GM19324 (cell line): ENCODE results near the gene GPX3.
A peak's percentile ranks its signal among the peaks of the same experiment; 100 is the strongest.

Source experiments
- ATAC-seq: cut with Tn5 transposase; IDR thresholded peaks from one replicate; pipeline ENCODE4 v1.9.1; 2021; ENCODE audit warnings: mild to moderate bottlenecking, moderate library complexity; ENCODE audit not compliant: unreplicated experiment, low FRiP score

The GPX3 gene, protein sequence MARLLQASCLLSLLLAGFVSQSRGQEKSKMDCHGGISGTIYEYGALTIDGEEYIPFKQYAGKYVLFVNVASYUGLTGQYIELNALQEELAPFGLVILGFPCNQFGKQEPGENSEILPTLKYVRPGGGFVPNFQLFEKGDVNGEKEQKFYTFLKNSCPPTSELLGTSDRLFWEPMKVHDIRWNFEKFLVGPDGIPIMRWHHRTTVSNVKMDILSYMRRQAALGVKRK

DNA sequence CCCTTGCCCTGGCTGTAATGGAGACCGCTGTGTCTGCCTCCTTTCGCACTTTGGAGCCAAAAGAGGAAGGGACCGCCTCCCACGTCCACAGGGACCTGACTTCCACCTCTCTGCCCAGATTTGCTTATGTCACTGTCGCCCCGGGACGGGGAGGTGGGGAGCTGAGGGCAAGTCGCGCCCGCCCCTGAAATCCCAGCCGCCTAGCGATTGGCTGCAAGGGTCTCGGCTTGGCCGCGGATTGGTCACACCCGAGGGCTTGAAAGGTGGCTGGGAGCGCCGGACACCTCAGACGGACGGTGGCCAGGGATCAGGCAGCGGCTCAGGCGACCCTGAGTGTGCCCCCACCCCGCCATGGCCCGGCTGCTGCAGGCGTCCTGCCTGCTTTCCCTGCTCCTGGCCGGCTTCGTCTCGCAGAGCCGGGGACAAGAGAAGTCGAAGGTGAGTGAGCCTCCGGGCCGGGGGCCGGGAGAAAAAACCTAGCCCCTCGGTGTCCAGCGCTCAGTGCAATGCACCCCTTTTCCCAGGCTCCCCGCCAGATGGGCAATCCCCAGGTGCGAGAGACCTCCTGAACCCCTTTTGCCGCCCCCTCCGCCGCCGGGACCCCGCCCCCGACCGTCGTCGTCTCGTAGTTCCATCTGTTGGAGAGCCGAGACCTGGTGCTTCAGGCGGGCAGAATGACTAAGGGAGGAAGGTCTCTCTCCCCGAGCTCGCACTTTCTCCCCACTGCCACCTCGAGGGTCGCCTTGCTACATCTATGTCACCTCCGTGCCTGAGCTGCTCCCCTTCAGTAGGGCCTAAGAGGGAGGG is at the start of gene GPX3:
TSS of gene GPX3 (plus strand) at position 288 of the 807 bp plus-strand sequence. CDS start at position 352, 64 bp downstream.
- peak; percentile 74 for ATAC-seq

- no peak for ATAC-seq
These were observed 41.8 kb upstream of the GPX3 start for GRCh38 chr5:150978590-150978989.

GRCh38 chr5:150987746-150988145 is 32.6 kb upstream of the GPX3 start:
- ATAC-seq = no peak

GRCh38 chr5:150989695-150990094 is 30.7 kb upstream of the GPX3 start:
- ATAC-seq = no peak

DNA sequence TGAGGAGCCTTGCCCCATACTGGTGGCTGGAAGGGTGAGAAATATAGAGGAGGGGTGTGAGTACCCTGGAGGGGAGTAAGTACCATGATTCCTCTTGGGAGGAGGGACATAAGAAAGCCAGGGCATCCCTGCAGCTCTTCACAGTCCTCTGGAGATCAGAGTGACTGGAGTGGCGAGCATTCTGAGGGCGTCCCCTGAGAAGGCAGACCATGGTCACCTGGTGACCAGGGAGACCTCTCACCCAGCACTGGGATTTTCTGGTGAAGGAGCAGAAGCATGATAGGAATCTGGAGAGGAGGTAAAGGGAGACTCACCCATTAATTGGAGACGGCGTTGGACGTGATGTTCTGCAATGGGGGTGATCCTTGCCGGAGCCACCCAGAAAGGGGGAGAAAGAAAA is 27.7 kb upstream of the GPX3 start:
- ATAC-seq = no peak

GRCh38 chr5:150993422-150993821 is 27.0 kb upstream of the GPX3 start:
- ATAC-seq = no peak

DNA sequence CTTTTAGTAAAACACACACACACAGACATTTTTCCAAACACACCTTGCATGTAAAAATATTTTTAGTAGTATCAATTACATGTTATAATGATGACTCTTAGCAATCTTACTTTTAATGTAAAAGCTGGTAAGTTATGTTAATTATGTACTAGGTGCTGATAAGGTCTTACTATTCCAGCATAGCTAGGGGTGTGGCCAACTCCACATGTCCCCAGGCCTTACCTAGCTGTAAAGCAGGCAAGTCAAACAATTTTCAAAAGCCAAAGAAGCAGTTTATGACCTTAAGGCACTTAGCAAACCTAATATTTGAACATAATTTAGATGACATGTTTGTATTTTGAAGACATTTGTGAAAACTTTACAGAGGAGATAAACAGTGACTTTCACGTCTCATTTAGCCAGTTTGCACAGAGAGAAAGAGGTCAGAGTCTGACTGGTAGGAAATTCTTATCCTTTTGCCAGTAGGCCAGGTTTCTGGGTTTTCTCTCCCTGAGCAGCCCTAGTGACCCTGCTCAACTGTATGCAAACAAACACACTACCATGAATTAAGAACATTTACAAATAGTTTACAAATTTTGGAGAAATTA is 26.5 kb upstream of the GPX3 start:
- ATAC-seq = no peak

DNA sequence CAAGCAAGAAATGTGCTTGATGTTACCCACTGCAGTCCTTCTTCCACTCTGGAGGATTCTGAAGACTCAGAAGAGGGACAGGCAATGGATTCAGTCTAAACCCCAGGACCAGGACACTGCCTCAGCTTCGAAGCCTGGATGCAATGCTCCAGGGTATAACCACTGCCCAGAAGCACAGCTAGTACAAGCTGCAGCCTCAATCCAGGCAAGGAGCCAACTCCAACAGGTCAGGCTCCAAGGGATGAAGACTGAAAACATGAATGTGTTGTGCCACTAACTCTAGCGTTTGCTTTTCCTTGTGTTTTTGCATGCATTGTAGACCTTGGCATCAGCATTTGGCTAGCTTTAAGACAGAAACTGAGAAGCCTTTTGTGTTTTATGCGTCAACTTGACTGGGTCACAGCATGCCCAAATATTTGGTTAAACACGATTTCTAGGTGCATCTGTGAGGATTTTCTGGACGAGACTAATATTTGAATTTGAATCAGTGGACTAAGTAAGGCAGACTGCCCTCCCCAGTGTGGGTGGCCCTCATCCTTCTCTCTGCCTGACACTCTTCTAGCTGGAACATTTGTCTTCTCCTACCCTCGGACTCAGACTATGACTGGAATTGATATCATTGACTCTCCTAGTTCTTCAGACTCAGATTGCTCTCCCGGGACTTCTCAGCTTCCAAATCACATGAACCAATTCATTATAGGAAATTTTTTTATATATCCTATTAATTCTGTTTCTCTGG is 20.5 kb upstream of the GPX3 start:
- ATAC-seq = no peak

GRCh38 chr5:151001436-151001835 is 19.0 kb upstream of the GPX3 start:
- ATAC-seq = no peak

DNA sequence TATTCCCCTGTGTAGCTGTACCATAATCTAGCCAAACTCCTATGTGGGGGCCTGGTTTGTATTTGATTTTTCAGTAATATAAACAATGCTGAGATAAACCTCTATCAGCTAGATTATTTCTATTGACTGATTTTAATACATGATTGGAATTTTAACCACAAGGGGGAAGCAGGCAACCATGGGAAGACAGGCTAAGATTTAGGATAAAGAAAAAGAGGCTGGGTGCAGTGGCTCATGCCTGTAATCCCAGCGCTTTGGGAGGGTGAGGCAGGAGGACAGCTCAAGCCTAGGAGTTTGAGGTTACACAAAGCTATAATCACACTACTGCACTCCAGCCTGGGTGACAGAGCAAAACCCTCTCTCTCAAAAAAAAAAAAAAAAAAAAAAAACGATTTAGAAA is 18.1 kb upstream of the GPX3 start:
- no peak for ATAC-seq

GRCh38 chr5:151002681-151003502 is 17.5 kb upstream of the GPX3 start:
- no peak for ATAC-seq

DNA sequence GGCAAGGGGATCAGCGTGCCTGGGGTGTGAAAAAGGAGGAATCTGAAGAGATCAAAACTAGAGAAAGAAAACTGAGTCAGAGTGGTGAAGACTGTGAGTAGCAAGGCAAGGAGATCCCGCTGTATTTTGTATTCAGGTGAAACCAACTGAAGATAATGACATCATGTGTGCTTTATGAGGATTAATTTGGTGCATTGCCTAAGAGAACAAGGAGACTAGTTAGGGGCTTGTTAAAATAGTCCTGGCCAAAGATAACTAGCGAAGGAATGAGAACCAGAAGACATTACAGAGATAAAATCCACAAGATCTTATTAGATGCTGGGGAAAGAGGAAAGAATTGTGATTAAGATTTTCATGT is 16.9 kb upstream of the GPX3 start:
- no peak for ATAC-seq

GRCh38 chr5:151004499-151004898 is 15.9 kb upstream of the GPX3 start:
- no peak for ATAC-seq

DNA sequence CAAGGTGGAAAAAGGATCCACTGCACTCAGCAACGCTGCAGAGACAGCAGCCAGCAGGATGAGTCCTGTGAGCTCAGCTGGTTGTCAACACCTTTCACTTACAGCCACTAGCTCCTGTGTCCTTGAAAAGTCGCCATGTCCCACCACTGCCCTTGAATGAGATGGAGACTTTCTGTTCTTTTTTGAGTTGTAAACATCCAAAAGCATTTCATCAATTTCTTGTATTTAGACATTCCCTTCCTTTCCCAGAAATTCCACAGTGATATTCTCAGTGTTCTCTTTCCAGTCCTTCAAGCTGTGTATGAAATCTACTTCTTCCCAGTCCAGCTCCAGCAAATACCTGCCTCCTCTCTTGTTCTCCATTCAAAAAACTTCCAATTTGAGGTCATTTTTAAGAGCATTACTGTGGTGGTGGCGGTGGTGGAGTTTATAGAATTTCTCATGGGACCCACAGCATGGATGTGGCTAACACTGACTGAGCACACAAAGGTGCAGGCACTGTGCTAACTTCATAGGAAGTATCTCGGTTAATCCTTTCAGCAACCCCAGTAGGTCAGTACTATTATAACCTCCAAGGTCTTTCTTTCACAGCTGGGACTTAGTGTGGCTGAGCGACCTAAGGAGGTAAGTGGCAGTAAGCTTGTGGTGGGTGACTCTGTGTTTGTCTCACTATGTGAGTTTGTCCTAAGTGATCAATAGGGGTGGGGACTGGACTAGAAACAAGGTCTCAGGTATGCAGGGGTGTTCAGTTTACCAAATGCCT is 15.0 kb upstream of the GPX3 start:
- no peak for ATAC-seq

- ATAC-seq = no peak
These were observed 14.3 kb upstream of the GPX3 start for GRCh38 chr5:151005950-151006576.

DNA sequence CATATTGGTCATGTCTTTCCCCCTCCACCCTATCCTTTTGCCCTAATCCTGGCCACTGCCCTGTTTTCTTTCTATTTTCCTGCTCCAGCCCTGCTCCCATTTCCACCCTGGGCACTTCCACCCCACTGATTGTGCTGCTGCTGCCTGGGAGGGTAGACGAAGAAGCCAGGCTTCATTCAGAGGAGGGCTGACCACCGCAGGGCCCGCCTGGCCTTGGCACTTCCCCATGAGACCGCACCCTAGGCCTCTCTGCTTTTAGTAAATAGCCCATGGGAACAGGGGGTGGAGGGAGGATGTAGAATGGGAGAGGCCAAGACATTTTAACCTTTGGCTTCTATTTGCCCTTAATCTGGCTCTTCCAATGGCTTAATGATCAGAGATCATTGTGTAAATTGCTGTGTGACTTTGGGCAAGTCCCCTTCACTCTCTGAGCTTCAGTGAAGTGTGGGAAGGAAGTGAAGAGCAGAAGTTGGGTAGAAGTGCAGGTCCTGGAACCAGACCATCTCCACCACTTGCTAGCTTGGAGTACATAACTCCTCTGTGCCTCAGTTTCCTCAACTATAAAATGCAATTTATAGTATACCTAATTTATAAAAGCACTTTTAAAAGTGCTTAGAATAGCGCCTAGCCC is 13.6 kb upstream of the GPX3 start:
- no peak for ATAC-seq

DNA sequence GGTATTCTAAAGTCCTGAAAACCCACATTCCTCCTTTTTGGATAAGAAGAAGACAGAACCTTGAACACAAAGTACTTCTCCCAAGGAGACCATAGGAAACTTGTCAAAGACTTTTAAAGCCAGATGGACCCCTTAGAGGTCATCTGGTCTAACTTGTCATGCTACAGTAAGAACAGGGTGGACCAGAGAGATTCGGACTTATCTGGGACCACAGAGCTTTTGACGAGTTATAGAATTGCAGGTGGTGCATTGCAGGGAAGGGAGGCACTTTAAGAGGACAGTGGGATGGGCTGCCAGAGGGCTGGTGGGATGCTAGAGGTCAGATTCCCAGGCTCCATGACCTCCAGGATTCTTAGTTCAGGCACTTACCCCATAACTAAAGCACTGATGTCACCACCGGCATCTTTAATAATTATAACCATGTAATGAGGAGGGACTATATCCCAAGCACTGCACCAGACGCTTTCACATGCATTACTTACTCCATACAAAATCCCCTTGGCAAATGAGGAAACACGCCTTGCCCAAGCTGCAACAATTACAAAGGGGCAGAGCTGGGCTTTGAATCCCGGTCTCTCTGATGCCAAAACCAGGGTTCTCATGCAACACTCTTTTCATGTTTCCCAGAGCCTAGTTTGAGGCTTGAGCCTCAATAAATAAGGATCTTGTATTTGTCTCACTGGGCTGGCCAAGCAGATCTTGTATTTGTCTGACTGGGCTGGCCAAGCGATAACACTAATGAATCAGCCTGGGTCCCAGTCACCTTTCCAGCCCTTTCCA is 12.8 kb upstream of the GPX3 start:
- no peak for ATAC-seq

DNA sequence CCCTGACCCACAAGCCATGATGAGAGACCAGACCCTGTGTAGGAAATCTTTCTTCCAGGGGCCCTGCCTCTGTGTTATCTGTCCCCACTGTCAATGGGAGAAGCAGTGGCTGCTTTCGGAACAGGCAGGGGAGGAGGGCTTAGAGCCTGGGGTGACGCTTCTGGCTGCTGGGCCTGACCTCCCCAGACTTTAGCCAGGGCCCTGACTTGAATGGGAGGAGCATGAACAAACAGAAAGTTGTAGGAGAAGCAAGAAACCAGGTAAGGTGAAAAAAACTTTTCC is 12.2 kb upstream of the GPX3 start:
- no peak for ATAC-seq
